Esophagus muscularis mucosa (tissue), 4 donors: Measurements from ENCODE around the gene RASGRF2. TPM values are rescaled to one million over a fixed set of nuclear protein-coding genes. Genes with fewer than 3 reads are reported as not detected.

Source experiments
- DNase-seq: peaks from one replicate; pipeline ENCODE4 v3.0.0-alpha.2; 2017; ENCODE audit errors: extremely low spot score
- H3K27ac ChIP-seq, 4 donors: fragments of 200-600 bp; sonication (generic); replicated peaks in 1 of 4; 1 replicate in 3 of 4; 2 replicates in 1 of 4; pipeline ENCODE4 v1.5.1; 2016 to 2019; ENCODE audit warnings: mild to moderate bottlenecking in 1 of 4
- H3K27me3 ChIP-seq, 4 donors: fragments of 200-600 bp; sonication (generic); one replicate each; pipeline versions ENCODE4 v1.5.1 to v1.6.0; 2016 to 2019
- H3K36me3 ChIP-seq, 4 donors: fragments of 200-600 bp; sonication (generic); one replicate each; pipeline ENCODE4 v1.5.1; 2016 to 2019
- H3K4me1 ChIP-seq, 4 donors: fragments of 200-600 bp; sonication (generic); one replicate each; pipeline ENCODE4 v1.5.1; 2016 to 2019
- H3K4me3 ChIP-seq, 4 donors: fragments of 200-600 bp; sonication (generic); 1 replicate in 2 of 4; 2 replicates in 2 of 4; pipeline ENCODE4 v1.5.1; 2016 to 2019; ENCODE audit warnings: mild to moderate bottlenecking in 4 of 4, moderate library complexity in 1 of 4
- H3K9me3 ChIP-seq, 4 donors: fragments of 200-600 bp; sonication (generic); 1 replicate in 3 of 4; 2 replicates in 1 of 4; pipeline ENCODE4 v1.5.1; 2016 to 2019
- EP300 ChIP-seq: sonication (generic); formaldehyde crosslinking; IDR thresholded peaks from one replicate; pipeline ENCODE4 v1.6.1; 2017; ENCODE audit warnings: antibody characterized with exemption
- POLR2A ChIP-seq: fragments of 450-650 bp; IDR thresholded peaks from one replicate; pipeline ENCODE4 v1.6.1; 2017; ENCODE audit warnings: antibody characterized with exemption, moderate library complexity, mild to moderate bottlenecking, low read depth
- POLR2AphosphoS5 ChIP-seq, 2 donors: sonication (generic); formaldehyde crosslinking; IDR thresholded peaks; one replicate each; pipeline ENCODE4 v1.6.1; 2017; ENCODE audit warnings: antibody characterized with exemption in 2 of 2
- WGBS: methylation state at CpG from one replicate; pipeline ENCODE4 v1.1.5; 2018; 5-methylcytosine and 5-hydroxymethylcytosine counted together
- intact Hi-C: fragments of 100-400 bp; cut with DNase I; formaldehyde crosslinking; loops from one replicate; pipeline ENCODE4 v1.15.1; 2023
- total RNA-seq, 4 donors: library from RNA; depleted of rRNA; stranded (reverse); fragments of >200 nt; gene quantifications; one replicate each; pipeline versions ENCODE4 v1.1.0 to v1.2.1, GENCODE V29; 2016
- TF ChIP-seq, protein P1 (sequence below), 3 experiments: fragments of 200-600 bp in 2 of 3; fragments of 450-650 bp in 1 of 3; sonication (generic) in 2 of 3; IDR thresholded peaks; one replicate each; pipeline ENCODE4 v1.5.1; 2017 to 2019; ENCODE audit warnings: antibody characterized with exemption in 3 of 3, mild to moderate bottlenecking in 2 of 3, moderate library complexity in 1 of 3

The RASGRF2 gene
- total RNA-seq, 4 donors from 2014 or later = 4.2 to 7.6 (median 5.9) TPM

DNA sequence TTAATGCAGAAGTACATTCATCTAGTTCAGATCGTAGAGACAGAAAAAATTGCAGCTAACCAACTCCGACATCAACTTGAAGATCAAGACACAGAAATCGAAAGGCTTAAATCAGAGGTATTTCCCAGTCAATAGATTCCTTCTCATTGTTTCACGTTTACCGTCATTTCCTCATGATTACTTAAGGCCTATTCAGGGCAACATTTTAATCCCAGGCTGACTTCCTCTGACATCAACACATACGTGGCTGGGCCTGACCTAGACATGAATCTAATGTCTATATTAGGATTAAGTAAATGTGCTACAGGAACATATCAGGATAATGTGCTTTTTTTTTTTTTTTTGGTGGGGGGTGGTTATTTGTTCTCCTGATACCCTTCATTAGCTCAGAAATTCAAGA, 107.9 kb downstream of the RASGRF2 start:
- Histone ChIP-seq H3K36me3 (peaks cover 0 to 7% (median 0%) of the 10 kb centered on the region in 4 donors), H3K27me3 (no peaks in the 10 kb centered on the region), H3K27ac (peak overlapping the region in 1 of 4 donors; percentile 8), H3K9me3 (no peaks in the 10 kb centered on the region), H3K4me3 (no peak overlapping the region), H3K4me1 (no peaks in the 10 kb centered on the region)
- DNase-seq = no peak
- TF ChIP-seq, protein P1, sequence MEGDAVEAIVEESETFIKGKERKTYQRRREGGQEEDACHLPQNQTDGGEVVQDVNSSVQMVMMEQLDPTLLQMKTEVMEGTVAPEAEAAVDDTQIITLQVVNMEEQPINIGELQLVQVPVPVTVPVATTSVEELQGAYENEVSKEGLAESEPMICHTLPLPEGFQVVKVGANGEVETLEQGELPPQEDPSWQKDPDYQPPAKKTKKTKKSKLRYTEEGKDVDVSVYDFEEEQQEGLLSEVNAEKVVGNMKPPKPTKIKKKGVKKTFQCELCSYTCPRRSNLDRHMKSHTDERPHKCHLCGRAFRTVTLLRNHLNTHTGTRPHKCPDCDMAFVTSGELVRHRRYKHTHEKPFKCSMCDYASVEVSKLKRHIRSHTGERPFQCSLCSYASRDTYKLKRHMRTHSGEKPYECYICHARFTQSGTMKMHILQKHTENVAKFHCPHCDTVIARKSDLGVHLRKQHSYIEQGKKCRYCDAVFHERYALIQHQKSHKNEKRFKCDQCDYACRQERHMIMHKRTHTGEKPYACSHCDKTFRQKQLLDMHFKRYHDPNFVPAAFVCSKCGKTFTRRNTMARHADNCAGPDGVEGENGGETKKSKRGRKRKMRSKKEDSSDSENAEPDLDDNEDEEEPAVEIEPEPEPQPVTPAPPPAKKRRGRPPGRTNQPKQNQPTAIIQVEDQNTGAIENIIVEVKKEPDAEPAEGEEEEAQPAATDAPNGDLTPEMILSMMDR (IDR thresholded peaks at IDR 0.05) = no peak
- peak in 1 of 2 donors; percentile 28 for TF ChIP-seq POLR2AphosphoS5 (IDR thresholded peaks at IDR 0.05)
- no peak for TF ChIP-seq EP300
- no peak for TF ChIP-seq POLR2A
- WGBS = 77% methylated on average over 6 of the region's 6 CpGs
- intact Hi-C loops = no loop called here

DNA sequence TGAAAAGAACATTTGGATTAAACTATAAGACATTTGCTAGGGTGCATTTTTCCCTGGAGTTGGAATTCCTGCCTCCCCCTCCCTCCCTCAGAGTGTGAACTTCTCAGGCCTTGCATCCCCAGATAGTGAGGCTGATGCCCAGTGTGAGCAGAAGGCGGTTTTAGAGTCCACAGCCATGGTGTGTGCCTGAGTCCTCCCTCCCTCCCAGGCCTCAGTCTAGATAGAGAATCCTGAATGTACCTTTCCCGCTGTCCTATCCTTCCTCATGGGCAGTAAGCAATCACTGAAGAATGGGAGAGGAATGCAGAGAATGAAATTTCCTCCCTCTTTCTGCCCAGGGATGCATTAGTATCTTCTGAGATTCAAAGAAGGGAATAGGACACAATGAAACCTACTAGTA, 108.5 kb downstream of the RASGRF2 start:
- WGBS = 83% methylated on average over 2 of the region's 2 CpGs
- intact Hi-C loops = no loop called here
- Histone ChIP-seq H3K27ac (peak overlapping the region in 3 of 4 donors; percentile 1 to 45 (median 3)), H3K9me3 (no peaks in the 10 kb centered on the region), H3K27me3 (no peaks in the 10 kb centered on the region), H3K4me1 (no peaks in the 10 kb centered on the region), H3K4me3 (no peak overlapping the region), H3K36me3 (peaks cover 0 to 7% (median 0%) of the 10 kb centered on the region in 4 donors)
- no peak for DNase-seq
- TF ChIP-seq POLR2AphosphoS5 (IDR thresholded peaks at IDR 0.05) (no peak), EP300 (no peak)
- TF ChIP-seq, protein P1 (IDR thresholded peaks at IDR 0.05) = no peak

DNA sequence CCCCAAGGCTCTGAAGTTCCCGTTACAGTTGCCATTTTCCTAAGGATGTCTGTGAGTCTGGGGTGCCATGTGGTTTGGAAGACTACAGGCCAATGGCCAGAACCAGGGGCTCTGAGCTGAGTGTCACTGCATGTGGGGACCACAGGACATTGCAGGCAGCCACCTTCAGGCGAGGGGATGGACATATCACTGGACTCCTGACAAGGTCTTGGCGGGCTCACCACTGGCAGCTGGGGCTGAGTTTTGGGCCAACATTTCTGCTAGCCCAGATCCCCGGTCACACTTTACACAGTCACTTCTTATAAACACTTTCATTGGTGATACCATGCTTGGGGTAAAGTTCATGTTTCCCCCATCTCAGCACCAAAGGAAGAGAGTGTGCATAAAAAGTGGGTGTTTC, 109.8 kb downstream of the RASGRF2 start:
- 86% methylated on average over 4 of the region's 4 CpGs for WGBS
- DNase-seq = no peak
- H3K36me3 ChIP-seq = peaks cover 0 to 12% (median 0%) of the 10 kb centered on the region in 4 donors
- H3K4me3 ChIP-seq = no peak overlapping the region
- TF ChIP-seq EP300 (no peak), POLR2A (no peak), POLR2AphosphoS5 (IDR thresholded peaks at IDR 0.05) (no peak)
- TF ChIP-seq, protein P1 (IDR thresholded peaks at IDR 0.05) = no peak
- no peaks in the 10 kb centered on the region for H3K27me3 ChIP-seq
- intact Hi-C loops = no loop called here
- no peaks in the 10 kb centered on the region for H3K4me1 ChIP-seq
- H3K9me3 ChIP-seq = no peaks in the 10 kb centered on the region
- no peak overlapping the region for H3K27ac ChIP-seq

DNA sequence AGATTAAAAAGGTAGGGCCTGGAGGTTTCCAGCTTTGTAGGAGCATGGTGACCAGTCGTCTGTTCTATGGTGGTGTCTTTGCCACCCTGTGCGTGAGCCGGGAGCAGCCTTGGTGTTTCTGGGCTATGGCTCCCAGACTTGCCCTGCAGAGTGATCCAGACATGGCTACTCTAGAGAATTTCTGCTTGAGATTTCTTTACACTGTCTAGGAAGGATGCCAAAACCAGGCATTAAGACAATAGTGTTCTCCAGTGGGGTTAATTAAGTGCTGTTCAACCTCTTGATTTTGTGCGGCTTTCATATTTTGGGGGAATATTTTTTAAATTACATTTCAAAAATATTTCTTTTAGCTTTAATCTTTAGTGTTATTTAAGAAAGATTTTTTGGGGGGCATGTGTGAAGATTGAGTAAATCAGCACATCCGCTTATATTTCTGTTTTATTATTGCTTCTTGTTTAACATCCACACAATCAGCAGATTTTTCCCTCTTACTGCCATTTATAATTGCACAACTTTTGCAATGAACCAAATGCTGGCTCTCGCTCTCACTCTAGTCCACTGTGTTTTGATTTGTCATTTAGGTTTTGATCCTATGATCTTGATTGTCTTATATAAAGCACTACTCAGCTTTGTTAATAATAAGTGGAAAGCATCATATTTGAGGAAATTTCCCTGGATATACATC, 110.5 kb downstream of the RASGRF2 start:
- TF ChIP-seq POLR2A (no peak), EP300 (no peak), POLR2AphosphoS5 (IDR thresholded peaks at IDR 0.05) (no peak)
- TF ChIP-seq, protein P1 (IDR thresholded peaks at IDR 0.05) = no peak
- WGBS = 87% methylated on average over 6 of the region's 6 CpGs

GRCh38 chr5:81075041-81075440, 114.9 kb downstream of the RASGRF2 start:
- Histone ChIP-seq H3K9me3 (peaks cover 0 to 9% (median 6%) of the 10 kb centered on the region in 4 donors), H3K36me3 (peaks cover 0 to 25% (median 0%) of the 10 kb centered on the region in 4 donors), H3K4me3 (no peak overlapping the region), H3K27ac (no peak overlapping the region), H3K27me3 (no peaks in the 10 kb centered on the region), H3K4me1 (no peaks in the 10 kb centered on the region)
- DNase-seq = no peak
- intact Hi-C loops = no loop called here
- WGBS = 77% methylated on average over 5 of the region's 5 CpGs
- TF ChIP-seq, protein P1 (IDR thresholded peaks at IDR 0.05) = no peak
- no peak for TF ChIP-seq EP300
- TF ChIP-seq POLR2A = no peak
- no peak for TF ChIP-seq POLR2AphosphoS5 (IDR thresholded peaks at IDR 0.05)

More for the DNA sequence above, 110.5 kb downstream of the RASGRF2 start:
- Histone ChIP-seq H3K4me3 (no peak overlapping the region), H3K4me1 (no peaks in the 10 kb centered on the region), H3K36me3 (peaks cover 0 to 16% (median 0%) of the 10 kb centered on the region in 4 donors), H3K27me3 (no peaks in the 10 kb centered on the region), H3K9me3 (no peaks in the 10 kb centered on the region), H3K27ac (no peak overlapping the region)
- intact Hi-C loops = no loop called here
- no peak for DNase-seq
